ENCODE results near the gene NLRC5.
A peak's percentile ranks its signal among the peaks of the same experiment; 100 is the strongest.

NLRC5 gene

GRCh38 chr16:56988948-56989945 is at the start of gene NLRC5:
NLRC5 (plus strand) TSS chr16:56989557; CDS start chr16:57020713, 31,156 bp downstream.
- TF ChIP-seq CTCF (IDR thresholded peaks at IDR 0.05; ENCODE audit: control insufficient read depth, extremely low read depth, insufficient read depth) = no peak
- peak within 1 kb of the TSS; percentile 71 for H3K4me3 ChIP-seq (ENCODE audit: low read depth, low read length)
- peak; percentile 32 for DNase-seq (ENCODE audit: low read depth)

GRCh38 chr16:56939801-56940200 is 49.6 kb upstream of the NLRC5 start:
- no peak for TF ChIP-seq CTCF (IDR thresholded peaks at IDR 0.05; ENCODE audit: control insufficient read depth, extremely low read depth, insufficient read depth)
- H3K4me3 ChIP-seq (ENCODE audit: low read depth, low read length) = no peak overlapping the region
- DNase-seq (ENCODE audit: low read depth) = no peak

GRCh38 chr16:56941092-56941491 is 48.3 kb upstream of the NLRC5 start:
- no peak for TF ChIP-seq CTCF (IDR thresholded peaks at IDR 0.05; ENCODE audit: control insufficient read depth, extremely low read depth, insufficient read depth)
- H3K4me3 ChIP-seq (ENCODE audit: low read depth, low read length) = no peak overlapping the region
- no peak for DNase-seq (ENCODE audit: low read depth)

GRCh38 chr16:56941856-56942331 is 47.5 kb upstream of the NLRC5 start:
- H3K4me3 ChIP-seq (ENCODE audit: low read depth, low read length) = no peak overlapping the region
- no peak for TF ChIP-seq CTCF (IDR thresholded peaks at IDR 0.05; ENCODE audit: control insufficient read depth, extremely low read depth, insufficient read depth)
- DNase-seq (ENCODE audit: low read depth) = no peak

- no peak for TF ChIP-seq CTCF (IDR thresholded peaks at IDR 0.05; ENCODE audit: control insufficient read depth, extremely low read depth, insufficient read depth)
- no peak overlapping the region for H3K4me3 ChIP-seq (ENCODE audit: low read depth, low read length)
- DNase-seq (ENCODE audit: low read depth) = no peak
Observed at GRCh38 chr16:56943761-56944375, 45.5 kb upstream of the NLRC5 start.

GRCh38 chr16:56944954-56945839 is 44.2 kb upstream of the NLRC5 start:
- H3K4me3 ChIP-seq (ENCODE audit: low read depth, low read length) = no peak overlapping the region
- no peak for TF ChIP-seq CTCF (IDR thresholded peaks at IDR 0.05; ENCODE audit: control insufficient read depth, extremely low read depth, insufficient read depth)
- no peak for DNase-seq (ENCODE audit: low read depth)
